GM18858 (cell line): ENCODE results near the gene PDZD7.
"Not testable (repeated sequence)": the region's sequence is repeated elsewhere in the genome, so short reads cannot be mapped to it uniquely, and the experiment has no call there.

Experiments
- ATAC-seq: cut with Tn5 transposase; IDR thresholded peaks from one replicate; pipeline ENCODE4 v1.9.1; 2021; ENCODE audit not compliant: unreplicated experiment

The PDZD7 gene

DNA sequence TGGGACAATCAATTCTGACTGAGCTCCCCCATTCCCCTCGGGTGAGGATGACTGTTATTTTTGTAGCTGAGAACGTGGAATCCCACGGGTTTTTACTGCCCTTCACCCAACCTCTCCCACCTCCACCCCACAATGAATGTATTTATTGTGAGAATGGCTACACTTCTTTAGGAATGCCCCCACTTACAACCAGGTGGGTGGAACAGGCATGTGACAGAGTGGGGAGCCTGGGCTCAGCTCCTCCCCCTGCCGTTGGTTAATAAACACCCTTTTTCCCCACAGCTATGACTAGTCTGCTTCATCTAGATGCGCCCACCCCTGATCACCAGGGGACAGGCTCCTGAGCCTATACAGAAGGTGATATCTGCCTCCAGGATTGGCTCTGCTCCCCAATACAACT lies 45.6 kb downstream of the PDZD7 start:
- ATAC-seq, result no peak

DNA sequence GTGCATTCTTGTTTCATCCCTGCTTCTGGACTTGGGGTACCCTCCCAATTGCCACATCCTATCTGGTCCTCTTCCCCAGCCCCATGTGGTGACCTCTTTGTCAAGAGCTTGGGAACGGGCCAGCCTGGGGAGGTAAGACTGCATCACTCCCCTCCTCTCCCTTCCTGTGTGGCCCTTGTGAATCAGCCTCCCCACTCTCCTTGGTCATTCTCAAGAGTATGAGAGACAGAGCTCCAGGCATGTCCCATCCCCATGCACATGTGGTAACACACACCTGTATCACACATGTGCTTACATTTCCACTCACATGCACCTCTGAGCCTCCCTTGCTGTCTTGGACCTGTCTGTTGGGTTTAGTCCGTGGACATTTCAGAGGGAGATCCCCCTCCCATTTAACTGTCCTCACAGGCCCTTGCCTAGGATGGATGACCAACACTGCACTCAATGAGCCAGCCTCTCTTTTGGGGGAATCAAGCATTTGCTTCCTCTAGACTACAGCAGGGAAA lies 46.2 kb downstream of the PDZD7 start:
- ATAC-seq, result no peak

- no peak for ATAC-seq
Measured at GRCh38 chr10:100983868-100984671, 46.9 kb downstream of the PDZD7 start.

DNA sequence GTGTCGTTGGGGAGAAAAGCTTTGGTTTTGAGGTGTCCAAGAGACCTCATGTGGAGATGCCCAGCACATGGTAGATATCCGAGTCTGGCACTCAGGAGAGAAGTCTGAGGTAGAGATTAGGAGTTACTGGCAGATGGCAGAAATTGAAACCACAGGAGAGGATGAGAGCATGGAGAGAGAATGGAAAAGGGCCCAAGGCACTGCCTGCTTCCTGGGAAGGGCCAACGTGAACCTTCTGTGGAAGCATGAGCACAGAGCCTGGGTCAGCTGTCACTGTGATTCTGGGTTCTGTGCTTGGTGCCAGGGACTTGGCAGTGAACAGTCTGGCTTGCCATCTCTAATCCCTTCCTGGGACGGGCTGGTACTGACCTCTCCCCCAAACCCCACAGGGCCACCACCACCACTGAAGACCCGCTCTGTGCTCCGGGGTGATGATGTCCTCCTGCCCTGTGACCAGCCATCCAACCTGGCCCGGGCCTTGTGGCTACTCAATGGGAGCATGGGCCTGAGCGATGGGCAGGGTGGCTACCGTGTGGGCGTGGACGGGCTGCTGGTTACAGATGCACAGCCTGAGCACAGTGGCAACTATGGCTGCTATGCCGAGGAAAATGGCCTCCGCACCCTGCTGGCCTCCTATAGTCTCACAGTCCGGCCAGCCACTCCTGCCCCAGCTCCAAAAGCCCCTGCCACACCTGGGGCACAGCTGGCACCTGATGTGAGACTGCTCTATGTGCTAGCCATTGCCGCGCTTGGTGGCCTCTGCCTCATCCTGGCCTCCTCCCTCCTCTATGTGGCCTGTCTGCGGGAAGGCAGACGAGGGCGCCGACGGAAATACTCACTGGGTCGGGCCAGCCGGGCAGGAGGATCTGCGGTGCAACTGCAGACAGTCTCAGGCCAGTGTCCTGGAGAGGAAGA lies 47.8 kb downstream of the PDZD7 start:
- ATAC-seq, result no peak

GRCh38 chr10:100981178-100981772 lies 49.7 kb downstream of the PDZD7 start:
- no peak for ATAC-seq

DNA sequence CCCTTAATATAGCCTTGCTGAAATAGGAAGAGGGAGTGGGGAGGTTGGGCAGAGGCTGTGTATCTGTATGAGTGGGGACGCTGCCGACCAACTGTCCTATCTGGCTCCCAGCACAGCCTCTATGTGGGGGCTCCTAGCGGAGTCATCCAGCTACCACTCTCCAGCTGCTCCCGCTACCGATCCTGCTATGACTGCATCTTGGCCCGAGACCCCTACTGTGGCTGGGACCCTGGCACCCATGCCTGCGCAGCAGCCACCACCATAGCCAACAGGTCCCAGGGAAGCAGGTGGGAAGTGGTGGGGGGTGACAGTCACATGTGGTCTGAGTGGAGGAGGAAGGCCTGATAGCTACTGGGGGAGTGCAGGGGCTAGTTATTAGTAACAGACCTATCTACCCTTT lies 50.2 kb downstream of the PDZD7 start:
- ATAC-seq, result no peak

- ATAC-seq, result no peak
Measured at GRCh38 chr10:100980311-100980710, 50.6 kb downstream of the PDZD7 start.

GRCh38 chr10:100979791-100980272 lies 51.1 kb downstream of the PDZD7 start:
- no peak for ATAC-seq

- no peak for ATAC-seq
Measured at GRCh38 chr10:100978901-100979195, 52.1 kb downstream of the PDZD7 start.

DNA sequence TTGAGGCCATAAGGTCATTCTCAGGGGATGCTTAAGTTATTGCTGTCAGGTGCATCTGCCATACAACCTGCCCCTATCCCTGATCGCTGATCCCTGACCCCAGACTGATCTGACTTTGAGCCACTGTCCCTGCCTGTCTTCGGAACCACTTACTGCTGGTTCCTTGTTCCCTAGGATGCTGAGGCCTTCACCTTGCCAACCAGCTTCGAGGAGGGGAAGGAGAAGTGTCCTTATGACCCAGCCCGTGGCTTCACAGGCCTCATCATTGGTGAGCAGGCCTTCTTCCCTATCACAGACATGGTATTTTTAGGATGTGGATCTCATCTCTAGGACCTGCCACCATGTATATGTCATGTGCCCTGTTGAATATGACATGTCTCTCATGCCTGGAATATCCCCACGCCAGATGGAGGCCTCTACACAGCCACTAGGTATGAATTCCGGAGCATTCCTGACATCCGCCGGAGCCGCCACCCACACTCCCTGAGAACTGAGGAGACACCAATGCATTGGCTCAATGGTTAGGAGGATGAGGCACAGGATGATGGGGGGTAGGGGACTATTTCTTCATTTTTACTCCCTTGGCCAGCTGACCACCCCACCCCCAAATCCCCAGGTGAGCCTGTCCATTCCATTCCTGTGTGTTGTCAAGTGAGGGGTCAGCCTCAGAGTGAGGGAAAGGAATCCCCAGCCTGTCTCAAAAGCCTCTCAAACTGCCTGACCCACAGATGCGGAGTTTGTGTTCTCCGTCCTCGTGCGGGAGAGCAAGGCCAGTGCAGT lies 52.6 kb downstream of the PDZD7 start:
- no peak for ATAC-seq

GRCh38 chr10:100977436-100977835 lies 53.5 kb downstream of the PDZD7 start:
- ATAC-seq, result no peak

DNA sequence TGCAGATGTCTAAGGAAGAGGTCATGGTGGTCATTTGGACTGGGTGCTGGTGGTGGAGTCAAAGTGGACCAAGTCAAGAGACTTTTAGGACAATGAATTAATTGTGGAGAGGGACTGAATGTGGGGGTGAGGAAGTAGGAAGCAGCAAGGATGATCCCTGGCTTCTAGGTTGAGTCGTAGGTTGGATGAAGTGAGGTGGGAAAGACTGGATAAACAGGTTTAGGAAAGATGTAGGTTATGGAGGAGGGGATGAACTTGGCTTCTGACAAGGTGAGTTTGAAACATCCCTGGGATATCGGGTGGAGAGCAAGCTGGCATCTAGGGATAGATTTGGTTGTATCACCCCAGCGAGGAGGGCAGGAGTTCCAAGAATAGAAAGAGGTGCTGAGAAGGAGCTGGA lies 54.0 kb downstream of the PDZD7 start:
- ATAC-seq, result no peak

DNA sequence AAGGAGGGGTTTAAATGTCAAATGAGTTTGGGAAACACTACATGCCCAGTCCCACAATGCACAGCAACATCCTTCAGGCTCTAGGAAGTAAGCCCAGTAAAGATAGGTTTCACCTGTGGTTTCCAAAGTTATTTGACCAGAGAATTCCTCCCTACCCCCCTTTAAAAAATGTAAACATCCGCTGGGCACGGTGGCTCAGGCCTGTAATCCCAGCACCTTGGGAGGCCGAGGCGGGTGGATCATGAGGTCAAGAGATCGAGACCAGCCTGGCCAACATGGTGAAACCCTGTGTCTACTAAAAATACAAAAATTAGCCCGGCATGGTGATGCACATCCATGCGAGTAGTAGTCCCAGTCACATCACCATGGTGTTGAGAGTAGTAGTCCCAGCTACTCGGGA lies 55.5 kb downstream of the PDZD7 start:
- not testable (repeated sequence) for ATAC-seq

GRCh38 chr10:100972904-100973535 lies 57.9 kb downstream of the PDZD7 start:
- no peak for ATAC-seq

GRCh38 chr10:100972115-100972903 lies 58.6 kb downstream of the PDZD7 start:
- no peak for ATAC-seq

- ATAC-seq, result no peak
Measured at GRCh38 chr10:100970914-100971811, 59.8 kb downstream of the PDZD7 start.

DNA sequence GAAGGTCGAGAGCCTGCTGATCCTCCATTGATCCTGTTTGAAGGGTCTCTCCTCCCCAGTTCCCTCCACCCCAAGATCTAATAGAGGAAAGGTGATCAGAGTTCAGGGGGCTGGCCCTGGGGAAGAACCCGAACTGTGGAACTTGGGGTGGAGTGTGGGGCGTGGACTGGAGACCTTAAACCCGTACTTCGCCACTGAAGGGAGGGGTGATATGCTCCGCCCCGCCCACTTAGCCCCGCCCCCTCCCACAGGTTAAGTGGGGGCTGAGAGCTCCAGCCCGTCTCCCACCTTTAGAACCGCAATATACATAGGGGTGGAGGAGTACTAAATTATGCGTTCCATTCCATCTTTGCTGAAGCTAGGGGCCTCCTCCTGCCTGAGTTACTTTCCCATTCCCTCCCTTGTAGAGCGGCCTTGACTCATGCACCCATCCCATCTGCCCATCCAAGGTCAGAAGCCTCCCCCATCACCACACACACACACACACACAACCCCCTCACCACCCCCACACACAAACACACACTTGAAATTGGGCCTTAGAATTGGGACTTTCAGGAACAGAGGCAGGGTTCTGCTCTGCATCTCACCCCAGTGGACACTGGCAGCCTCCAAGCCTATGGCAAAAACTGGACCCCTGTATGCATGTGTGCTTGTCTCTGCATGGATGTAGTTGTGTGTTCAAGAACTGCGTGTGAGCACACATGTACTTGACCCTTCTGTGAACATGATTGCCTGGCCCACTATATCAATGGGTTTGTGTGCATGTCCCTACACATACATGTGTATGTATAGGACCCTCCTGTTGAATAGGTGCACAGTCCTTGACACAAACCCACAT lies 60.6 kb downstream of the PDZD7 start:
- ATAC-seq, result no peak
